Pancreas (tissue), 10 donors: ENCODE data around the gene GRIK5. TPM values are rescaled to one million over a fixed set of nuclear protein-coding genes. Genes with fewer than 3 reads are reported as not detected.
A peak's percentile ranks its signal among the peaks of the same experiment; 100 is the strongest.

ENCODE experiments used
- ATAC-seq, 4 donors: fragments of 200-7000 bp; cut with Tn5 transposase; one replicate each; pipeline versions ENCODE4 v1.8.0 to v1.9.1; 2020; ENCODE audit warnings: mild to moderate bottlenecking in 4 of 4, moderate library complexity in 4 of 4
- DNase-seq, 6 donors: peaks; one replicate each; pipeline ENCODE4 v3.0.0-alpha.2; 2020
- FAIRE-seq: peaks from 2 replicates; lab custom pipeline; 2012; peaks lifted over from hg19 to GRCh38; lab: Jason Lieb, UNC
- H3K27ac ChIP-seq, 4 donors: fragments of 200-600 bp; sonication (generic); 1 replicate in 3 of 4; 2 replicates in 1 of 4; pipeline versions ENCODE4 v1.5.0 to v1.8.0; 2020
- H3K27me3 ChIP-seq, 4 donors: fragments of 200-600 bp; one replicate each; pipeline ENCODE4 v1.8.0; 2021
- H3K36me3 ChIP-seq, 3 donors: fragments of 200-600 bp; sonication (generic) in 1 of 3; one replicate each; pipeline versions ENCODE4 v1.5.0 to v1.8.0; 2020 to 2021
- H3K4me1 ChIP-seq, 3 donors: fragments of 200-600 bp; one replicate each; pipeline ENCODE4 v1.8.0; 2021
- H3K4me3 ChIP-seq, 4 donors: fragments of 200-600 bp; sonication (generic) in 2 of 4; one replicate each; pipeline versions ENCODE4 v1.5.0 to v1.8.0; 2020 to 2021
- H3K9me3 ChIP-seq, 4 donors: fragments of 200-600 bp; one replicate each; pipeline ENCODE4 v1.8.0; 2021
- WGBS, 2 donors: extraction: QIAGEN DNeasy Blood & Tissue Kit; methylation state at CpG; one replicate each; pipeline ENCODE4 v1.1.7; 2013; 5-methylcytosine and 5-hydroxymethylcytosine counted together
- intact Hi-C, 3 donors: fragments of 100-400 bp; cut with DNase I; formaldehyde crosslinking; loops; one replicate each; pipeline versions ENCODE4 v1.11.1 to v1.14.2; 2022
- polyA plus RNA-seq, 2 donors: library from polyadenylated mRNA; stranded (reverse); fragments of 200-250 nt; gene quantifications; one replicate each; pipeline ENCODE4 v1.2.3, GENCODE V29; 2013
- total RNA-seq, 6 donors: library from RNA; stranded (reverse); fragmentation: NEBNext Ultra II Directional in 4 of 6; extraction: Animal tissue kit (Norgen Biotek cat#: 25700) in 4 of 6; gene quantifications; one replicate each; pipeline versions ENCODE4 v1.2.1 to v1.2.4, GENCODE V29; 2021 to 2023
- TF ChIP-seq, protein P1 (sequence below), 4 donors: fragments of 200-600 bp; sonication (generic) in 3 of 4; IDR thresholded peaks; one replicate each; pipeline versions ENCODE4 v1.5.0 to v1.8.0; 2021; ENCODE audit warnings: antibody characterized with exemption in 4 of 4
- donor health status: healthy with polysubstance abuse.
- donor health status: DM: no; HTN: no; CAD: no; lungs with moderate emphysema.
- donor health status: DM: no; HTN: no; CAD: no.
- donor health status: control.
- donor health status: control.
- donor health status: Bipolar disorder and iron deficiency.
- donor health status: DM: yes; HTN: yes; CAD: no.
- donor health status: DM: no; HTN: no; CAD: no.
- donor health status: DM: no; HTN: no; CAD: no.
- donor health status: DM: yes; HTN: yes; CAD: no.

The GRIK5 gene
- total and polyA plus RNA-seq, 8 donors, result 1.9 to 10.5 (median 3.4) TPM

GRCh38 chr19:42010245-42011126 is 59.5 kb downstream of the GRIK5 start:
- Histone ChIP-seq H3K27ac (no peak overlapping the region), H3K36me3 (no peaks in the 10 kb centered on the region), H3K27me3 (no peaks in the 10 kb centered on the region), H3K4me1 (no peaks in the 10 kb centered on the region), H3K9me3 (no peaks in the 10 kb centered on the region), H3K4me3 (no peak overlapping the region)
- TF ChIP-seq, protein P1, sequence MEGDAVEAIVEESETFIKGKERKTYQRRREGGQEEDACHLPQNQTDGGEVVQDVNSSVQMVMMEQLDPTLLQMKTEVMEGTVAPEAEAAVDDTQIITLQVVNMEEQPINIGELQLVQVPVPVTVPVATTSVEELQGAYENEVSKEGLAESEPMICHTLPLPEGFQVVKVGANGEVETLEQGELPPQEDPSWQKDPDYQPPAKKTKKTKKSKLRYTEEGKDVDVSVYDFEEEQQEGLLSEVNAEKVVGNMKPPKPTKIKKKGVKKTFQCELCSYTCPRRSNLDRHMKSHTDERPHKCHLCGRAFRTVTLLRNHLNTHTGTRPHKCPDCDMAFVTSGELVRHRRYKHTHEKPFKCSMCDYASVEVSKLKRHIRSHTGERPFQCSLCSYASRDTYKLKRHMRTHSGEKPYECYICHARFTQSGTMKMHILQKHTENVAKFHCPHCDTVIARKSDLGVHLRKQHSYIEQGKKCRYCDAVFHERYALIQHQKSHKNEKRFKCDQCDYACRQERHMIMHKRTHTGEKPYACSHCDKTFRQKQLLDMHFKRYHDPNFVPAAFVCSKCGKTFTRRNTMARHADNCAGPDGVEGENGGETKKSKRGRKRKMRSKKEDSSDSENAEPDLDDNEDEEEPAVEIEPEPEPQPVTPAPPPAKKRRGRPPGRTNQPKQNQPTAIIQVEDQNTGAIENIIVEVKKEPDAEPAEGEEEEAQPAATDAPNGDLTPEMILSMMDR (IDR thresholded peaks at IDR 0.05), result no peak
- WGBS, 2 donors, result 54 to 63% methylated on average over 11 of the region's 11 CpGs
- intact Hi-C loops, result no loop called here
- no peak for ATAC-seq
- FAIRE-seq, result no peak
- peak in 1 of 6 donors; percentile 8 for DNase-seq

GRCh38 chr19:42006569-42006968 is 63.4 kb downstream of the GRIK5 start:
- no peak overlapping the region for H3K4me3 ChIP-seq
- 73 to 82% methylated on average over 12 to 13 of the region's 13 CpGs for WGBS, 2 donors
- no peak overlapping the region for H3K27ac ChIP-seq
- no peaks in the 10 kb centered on the region for H3K36me3 ChIP-seq
- ATAC-seq (no peak), DNase-seq (peak in 1 of 6 donors; percentile 42), FAIRE-seq (no peak)
- TF ChIP-seq, protein P1 (IDR thresholded peaks at IDR 0.05), result no peak
- H3K27me3 ChIP-seq, result no peaks in the 10 kb centered on the region
- no peaks in the 10 kb centered on the region for H3K9me3 ChIP-seq
- H3K4me1 ChIP-seq, result no peaks in the 10 kb centered on the region
- intact Hi-C loops, result no loop called here

DNA sequence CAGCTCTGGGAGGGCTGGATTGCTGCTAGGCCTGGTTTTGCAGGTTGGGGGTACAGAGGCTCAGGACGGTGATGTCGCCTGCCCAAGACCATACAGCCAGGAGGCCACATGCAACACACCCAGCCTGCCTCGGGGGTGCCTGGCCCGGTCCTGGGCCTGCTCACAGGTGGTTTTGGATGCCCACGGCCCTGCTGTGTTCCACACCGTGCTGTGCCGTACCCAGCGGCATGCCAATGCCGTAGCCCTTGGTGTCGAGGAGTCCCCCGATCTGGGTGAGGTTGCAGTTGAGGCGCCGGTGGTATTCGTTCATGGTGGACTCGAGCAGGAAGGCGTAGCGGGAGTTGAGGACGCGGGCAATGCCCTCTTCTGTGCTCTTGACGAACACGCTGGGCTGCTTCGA is 64.5 kb downstream of the GRIK5 start:
- Histone ChIP-seq H3K27me3 (no peaks in the 10 kb centered on the region), H3K36me3 (no peaks in the 10 kb centered on the region), H3K4me3 (no peak overlapping the region), H3K27ac (no peak overlapping the region), H3K9me3 (no peaks in the 10 kb centered on the region), H3K4me1 (no peaks in the 10 kb centered on the region)
- DNase-seq (peak in 1 of 6 donors; percentile 40), FAIRE-seq (no peak), ATAC-seq (no peak)
- WGBS, 2 donors, result 80 to 89% methylated on average over 22 of the region's 22 CpGs
- intact Hi-C loops, result no loop called here
- TF ChIP-seq, protein P1 (IDR thresholded peaks at IDR 0.05), result no peak

- no peak for ATAC-seq
- TF ChIP-seq, protein P1 (IDR thresholded peaks at IDR 0.05), result no peak
- no peak for FAIRE-seq
- Histone ChIP-seq H3K4me1 (no peaks in the 10 kb centered on the region), H3K27ac (no peak overlapping the region), H3K9me3 (no peaks in the 10 kb centered on the region), H3K36me3 (no peaks in the 10 kb centered on the region), H3K27me3 (peaks cover 0 to 15% (median 0%) of the 10 kb centered on the region in 4 donors), H3K4me3 (no peak overlapping the region)
- DNase-seq, result no peak
- WGBS, 2 donors, result 52 to 69% methylated on average over 18 to 21 of the region's 21 CpGs
- intact Hi-C loops, result no loop called here
Observed at GRCh38 chr19:42003506-42004294, 66.3 kb downstream of the GRIK5 start.
